ENCODE data around the gene CAST. TPM values are rescaled to one million over a fixed set of nuclear protein-coding genes. Genes with fewer than 3 reads are reported as not detected.
"Not testable (repeated sequence)": the region's sequence is repeated elsewhere in the genome, so short reads cannot be mapped to it uniquely, and the experiment has no call there.

Gene CAST, protein sequence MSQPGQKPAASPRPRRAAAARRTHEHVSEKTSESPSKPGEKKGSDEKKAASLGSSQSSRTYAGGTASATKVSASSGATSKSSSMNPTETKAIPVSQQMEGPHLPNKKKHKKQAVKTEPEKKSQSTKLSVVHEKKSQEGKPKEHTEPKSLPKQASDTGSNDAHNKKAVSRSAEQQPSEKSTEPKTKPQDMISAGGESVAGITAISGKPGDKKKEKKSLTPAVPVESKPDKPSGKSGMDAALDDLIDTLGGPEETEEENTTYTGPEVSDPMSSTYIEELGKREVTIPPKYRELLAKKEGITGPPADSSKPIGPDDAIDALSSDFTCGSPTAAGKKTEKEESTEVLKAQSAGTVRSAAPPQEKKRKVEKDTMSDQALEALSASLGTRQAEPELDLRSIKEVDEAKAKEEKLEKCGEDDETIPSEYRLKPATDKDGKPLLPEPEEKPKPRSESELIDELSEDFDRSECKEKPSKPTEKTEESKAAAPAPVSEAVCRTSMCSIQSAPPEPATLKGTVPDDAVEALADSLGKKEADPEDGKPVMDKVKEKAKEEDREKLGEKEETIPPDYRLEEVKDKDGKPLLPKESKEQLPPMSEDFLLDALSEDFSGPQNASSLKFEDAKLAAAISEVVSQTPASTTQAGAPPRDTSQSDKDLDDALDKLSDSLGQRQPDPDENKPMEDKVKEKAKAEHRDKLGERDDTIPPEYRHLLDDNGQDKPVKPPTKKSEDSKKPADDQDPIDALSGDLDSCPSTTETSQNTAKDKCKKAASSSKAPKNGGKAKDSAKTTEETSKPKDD
- total RNA-seq = 100 to 1,000 TPM; 118 to 122 TPM

DNA sequence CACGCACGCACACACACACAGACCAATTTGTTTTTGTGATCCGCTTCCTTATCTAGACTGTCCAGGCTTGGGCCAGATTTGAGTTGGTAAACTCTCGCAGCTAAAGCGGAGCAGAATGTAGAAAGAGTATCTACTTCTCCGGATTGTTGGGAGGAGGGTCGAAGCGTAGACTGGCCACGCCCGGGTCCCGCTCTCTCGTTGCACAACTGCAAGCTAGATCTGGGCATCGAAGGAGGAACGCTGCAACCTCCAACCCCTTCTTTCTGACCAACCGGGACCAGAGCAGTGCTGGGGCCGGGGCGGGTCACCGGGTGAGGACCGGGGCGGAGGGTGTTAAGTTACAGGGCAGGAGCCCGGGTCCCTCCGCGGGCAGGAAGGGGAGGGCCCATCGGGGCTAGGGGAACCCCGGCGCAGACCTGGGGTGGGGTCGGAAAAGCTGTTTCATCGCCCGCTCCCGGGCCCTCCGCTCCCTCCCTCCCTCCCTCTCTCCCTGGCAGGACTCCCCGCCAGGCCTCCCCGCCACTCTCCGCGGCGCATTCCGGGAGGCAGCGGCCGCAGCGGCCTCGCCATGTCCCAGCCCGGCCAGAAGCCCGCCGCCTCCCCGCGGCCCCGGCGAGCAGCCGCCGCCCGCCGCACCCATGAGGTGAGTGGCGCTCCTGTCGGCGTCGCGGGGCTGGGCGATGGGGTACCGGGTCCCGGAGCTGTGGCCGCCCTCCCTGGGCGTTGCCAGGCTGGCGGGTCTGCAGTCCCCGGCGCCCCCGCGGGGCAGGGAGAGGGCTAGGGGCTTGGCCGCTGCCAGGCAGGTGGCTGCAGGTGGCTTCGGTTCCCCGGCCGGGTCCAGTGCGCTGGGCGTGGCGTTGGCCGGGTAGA is at the start of gene CAST:
CAST (plus strand) TSS at position 522 of the 870 bp plus-strand sequence; CDS start at position 569, 47 bp downstream.
- intact Hi-C loops (cut with micrococcal nuclease) = loop anchor here (1.0 to 5.0 kb wide), 17 partner anchors 41 to 1107 kb away; partner anchors contain the start of genes ARSK, GLRX, RFESD and RIOK2
- Mint-ChIP-seq H3K4me1 (ENCODE audit: low read depth) (peaks cover 24% of the 10 kb centered on the region), H3K4me3 (peak within 1 kb of the TSS; percentile 96), H3K36me3 (ENCODE audit: low read depth) (no peaks in the 10 kb centered on the region), H3K27me3 (ENCODE audit: low read depth) (peaks cover 3% of the 10 kb centered on the region), H3K9me3 (no peaks in the 10 kb centered on the region), H3K27ac (peak within 1 kb of the TSS; percentile 96)
- CTCF ChIA-PET = interaction anchor here (1.0 to 1.3 kb wide), 4 partner anchors 8 to 90 kb away, joined by 4 to 5 read pairs (median 4); no protein-coding TSS in a partner anchor
- DNase-seq = peak; percentile 86

DNA sequence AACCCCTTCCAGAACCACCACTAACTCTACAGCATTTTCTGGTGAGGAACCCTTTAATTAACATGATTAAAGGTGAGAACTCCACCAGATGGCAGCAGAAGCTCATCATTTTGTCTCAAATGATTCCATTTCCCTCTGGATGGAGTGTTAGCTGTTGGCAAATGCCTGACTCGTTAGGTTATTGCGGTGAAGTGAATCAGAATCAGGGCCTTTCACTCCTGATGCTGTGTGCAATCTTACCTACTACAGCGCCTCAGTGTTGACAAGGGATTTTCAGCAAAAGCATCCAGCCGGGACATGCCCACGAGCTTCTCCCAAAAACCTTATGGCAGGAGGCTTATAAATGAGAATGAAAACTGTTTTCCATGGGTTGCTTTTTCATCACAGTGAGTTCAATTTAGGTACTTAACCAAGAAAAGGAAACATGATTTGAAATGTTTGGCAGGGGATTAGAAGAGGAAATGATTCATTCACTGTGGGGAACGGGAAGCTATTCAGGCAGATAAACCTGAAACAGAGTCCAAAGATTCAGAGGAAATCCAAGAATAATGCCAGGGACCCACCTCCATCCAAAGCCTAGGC is 48.0 kb upstream of the CAST start:
- CTCF ChIA-PET = interaction anchor here (0.6 to 3.1 kb wide), 30 partner anchors 9 to 827 kb away, joined by 3 to 42 read pairs (median 4); partner anchors contain the start of gene RIOK2
- intact Hi-C loops (cut with micrococcal nuclease) = loop anchor here (1.0 to 10.0 kb wide), 7 partner anchors 74 to 548 kb away; partner anchors contain the start of gene LIX1
- Mint-ChIP-seq H3K27ac (no peak overlapping the region), H3K27me3 (ENCODE audit: low read depth) (peaks cover 5% of the 10 kb centered on the region), H3K36me3 (ENCODE audit: low read depth) (no peaks in the 10 kb centered on the region), H3K9me3 (peaks cover 4% of the 10 kb centered on the region), H3K4me3 (no peak overlapping the region), H3K4me1 (ENCODE audit: low read depth) (peaks cover 4% of the 10 kb centered on the region)
- DNase-seq = peak; percentile 65

DNA sequence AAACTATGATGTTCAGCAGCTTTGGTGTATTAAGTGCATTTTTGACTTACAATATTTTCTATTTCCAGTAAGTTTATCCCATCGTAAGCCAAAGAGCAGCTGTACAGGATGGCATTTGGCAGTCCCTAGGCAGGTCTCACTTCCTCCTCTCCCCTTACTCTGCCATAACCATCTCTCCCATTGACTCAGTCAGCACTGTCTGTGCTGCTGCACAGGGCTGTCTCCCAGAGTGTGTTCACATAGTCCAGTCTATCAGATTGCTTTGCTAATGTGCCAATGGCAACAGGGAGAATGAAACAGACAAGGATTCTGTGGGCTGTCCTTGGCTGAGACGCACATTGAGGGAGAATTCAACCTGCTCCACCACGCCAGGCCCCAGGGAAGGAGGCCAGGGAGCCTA is 47.0 kb upstream of the CAST start:
- Mint-ChIP-seq H3K9me3 (peaks cover 8% of the 10 kb centered on the region), H3K27me3 (ENCODE audit: low read depth) (peaks cover 5% of the 10 kb centered on the region), H3K4me1 (ENCODE audit: low read depth) (peaks cover 4% of the 10 kb centered on the region), H3K4me3 (no peak overlapping the region), H3K36me3 (ENCODE audit: low read depth) (no peaks in the 10 kb centered on the region), H3K27ac (no peak overlapping the region)
- no peak for DNase-seq
- CTCF ChIA-PET = interaction anchor here (0.8 to 3.1 kb wide), 20 partner anchors 8 to 568 kb away, joined by 3 to 42 read pairs (median 4); partner anchors contain the start of genes ERAP1 and RIOK2
- intact Hi-C loops (cut with micrococcal nuclease) = loop anchor here (10.0 kb wide), 1 partner anchor 430 kb away; no protein-coding TSS in a partner anchor

DNA sequence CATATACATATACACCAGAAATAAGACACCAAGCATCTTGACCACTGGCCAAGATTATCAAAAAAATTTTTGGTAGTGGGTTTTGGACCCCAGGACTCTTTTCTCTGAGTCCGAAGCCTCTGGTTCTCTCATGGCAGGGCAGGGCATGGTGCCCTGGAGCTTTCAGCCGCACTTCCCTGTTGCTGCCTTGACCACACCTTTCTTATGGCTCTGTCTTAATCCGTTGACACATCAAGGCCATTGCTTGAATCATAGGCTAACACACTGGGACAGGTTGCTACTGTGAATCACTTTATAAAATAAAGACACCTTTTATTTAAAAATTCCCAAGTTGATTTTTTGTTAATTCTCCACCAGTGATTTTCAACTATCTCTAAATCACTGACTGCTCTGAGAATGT is 45.4 kb upstream of the CAST start:
- H3K4me3 Mint-ChIP-seq = no peak overlapping the region
- peaks cover 5% of the 10 kb centered on the region for H3K27me3 Mint-ChIP-seq (ENCODE audit: low read depth)
- peaks cover 8% of the 10 kb centered on the region for H3K9me3 Mint-ChIP-seq
- intact Hi-C loops (cut with micrococcal nuclease) = loop anchor here (10.0 kb wide), 1 partner anchor 428 kb away; no protein-coding TSS in a partner anchor
- no peak for DNase-seq
- no peaks in the 10 kb centered on the region for H3K36me3 Mint-ChIP-seq (ENCODE audit: low read depth)
- CTCF ChIA-PET = interaction anchor here (0.7 to 1.8 kb wide), 3 partner anchors 53 to 135 kb away, joined by 4 to 6 read pairs (median 4); no protein-coding TSS in a partner anchor
- H3K27ac Mint-ChIP-seq = no peak overlapping the region
- H3K4me1 Mint-ChIP-seq (ENCODE audit: low read depth) = peaks cover 4% of the 10 kb centered on the region

DNA sequence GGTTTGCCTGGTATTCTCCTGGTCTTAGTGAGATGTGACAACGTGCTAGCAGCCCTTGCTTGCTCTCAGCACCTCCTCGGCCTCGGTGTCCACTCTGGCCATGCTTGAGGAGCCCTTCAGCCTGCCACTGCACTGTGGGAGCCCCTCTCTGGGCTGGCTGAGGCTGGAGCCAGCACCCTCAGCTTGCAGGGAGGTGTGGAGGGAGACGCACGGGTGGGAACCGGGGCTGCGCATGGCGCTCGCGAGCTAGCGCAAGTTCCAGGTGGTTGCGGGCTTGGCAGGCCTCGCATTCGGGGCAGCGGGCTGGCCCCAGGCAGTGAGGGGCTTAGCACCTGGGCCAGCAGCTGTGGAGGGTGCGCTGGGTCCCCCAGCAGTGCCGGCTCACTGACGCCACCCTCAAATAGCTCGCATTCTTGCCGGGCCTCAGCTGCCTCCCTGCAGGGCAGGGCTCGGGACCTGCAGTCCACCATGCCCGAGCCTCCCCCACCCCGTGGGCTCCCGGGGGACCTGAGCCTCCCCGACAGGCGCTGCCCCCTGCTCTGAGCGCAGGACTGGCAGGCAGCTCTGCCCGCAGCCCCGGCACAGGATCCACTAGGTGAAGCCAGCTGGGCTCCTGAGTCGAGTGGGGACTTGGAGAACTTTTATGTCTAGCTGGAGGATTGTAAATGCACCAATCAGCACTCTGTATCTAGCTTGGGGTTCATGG is 43.7 kb upstream of the CAST start:
- CTCF ChIA-PET = interaction anchor here (0.5 to 2.0 kb wide), 8 partner anchors 17 to 545 kb away, joined by 3 to 7 read pairs (median 3); no protein-coding TSS in a partner anchor
- not testable (repeated sequence) for H3K4me3 Mint-ChIP-seq; H3K9me3 Mint-ChIP-seq; H3K27ac Mint-ChIP-seq; H3K4me1 Mint-ChIP-seq (ENCODE audit: low read depth); H3K27me3 Mint-ChIP-seq (ENCODE audit: low read depth); H3K36me3 Mint-ChIP-seq (ENCODE audit: low read depth); DNase-seq
- intact Hi-C loops (cut with micrococcal nuclease) = loop anchor here (10.0 kb wide), 1 partner anchor 426 kb away; no protein-coding TSS in a partner anchor

DNA sequence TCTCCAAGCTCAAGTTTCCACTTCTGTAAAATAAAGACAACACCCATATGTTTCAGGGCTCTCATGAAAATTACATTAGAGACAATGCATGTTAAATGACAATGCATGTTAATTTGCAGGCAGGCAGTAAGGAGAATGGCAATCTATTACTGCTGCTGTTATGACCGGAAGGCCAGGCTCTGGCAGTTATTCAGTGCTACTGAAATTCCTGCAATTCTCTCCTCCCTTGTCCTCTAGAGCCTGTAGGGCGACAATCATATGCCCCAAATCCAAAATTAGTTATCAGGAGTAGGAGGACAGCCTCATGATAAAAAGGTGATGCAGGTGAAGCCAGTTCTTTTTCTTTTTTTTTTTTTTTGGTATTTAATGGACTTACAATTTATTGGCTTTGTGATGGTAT is 42.2 kb upstream of the CAST start:
- Mint-ChIP-seq H3K4me3 (no peak overlapping the region), H3K4me1 (ENCODE audit: low read depth) (no peaks in the 10 kb centered on the region), H3K36me3 (ENCODE audit: low read depth) (no peaks in the 10 kb centered on the region), H3K27me3 (ENCODE audit: low read depth) (peaks cover 2% of the 10 kb centered on the region), H3K9me3 (peaks cover 8% of the 10 kb centered on the region), H3K27ac (no peak overlapping the region)
- CTCF ChIA-PET = interaction anchor here (0.7 to 1.2 kb wide), 2 partner anchors 109 to 412 kb away, joined by 3 read pairs; no protein-coding TSS in a partner anchor
- intact Hi-C loops (cut with micrococcal nuclease) = loop anchor here (10.0 kb wide), 1 partner anchor 425 kb away; no protein-coding TSS in a partner anchor
- no peak for DNase-seq

DNA sequence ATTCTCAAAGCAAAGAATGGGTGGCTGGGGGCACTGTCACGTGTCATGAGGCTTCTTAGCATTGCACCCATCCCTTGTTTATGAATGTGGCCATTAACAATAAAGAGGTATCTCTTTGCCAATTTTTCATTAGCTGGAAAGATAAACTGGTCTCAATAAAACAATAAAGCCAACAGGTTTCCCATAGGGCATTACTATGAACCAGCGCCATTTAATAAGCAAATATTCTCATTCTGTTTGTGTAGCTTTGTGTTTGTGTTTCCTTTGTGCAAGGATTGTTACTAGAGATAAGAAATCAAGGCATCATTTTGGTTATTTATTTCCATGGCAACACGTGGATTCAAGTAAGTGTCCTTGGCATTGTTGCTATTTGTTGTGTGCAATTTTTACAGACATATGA is 37.6 kb upstream of the CAST start:
- Mint-ChIP-seq H3K9me3 (peaks cover under 1% of the 10 kb centered on the region), H3K27me3 (ENCODE audit: low read depth) (peaks cover 2% of the 10 kb centered on the region), H3K4me3 (no peak overlapping the region), H3K27ac (no peak overlapping the region), H3K36me3 (ENCODE audit: low read depth) (no peaks in the 10 kb centered on the region), H3K4me1 (ENCODE audit: low read depth) (peaks cover 3% of the 10 kb centered on the region)
- CTCF ChIA-PET = no interaction called here
- intact Hi-C loops (cut with micrococcal nuclease) = no loop called here
- no peak for DNase-seq

DNA sequence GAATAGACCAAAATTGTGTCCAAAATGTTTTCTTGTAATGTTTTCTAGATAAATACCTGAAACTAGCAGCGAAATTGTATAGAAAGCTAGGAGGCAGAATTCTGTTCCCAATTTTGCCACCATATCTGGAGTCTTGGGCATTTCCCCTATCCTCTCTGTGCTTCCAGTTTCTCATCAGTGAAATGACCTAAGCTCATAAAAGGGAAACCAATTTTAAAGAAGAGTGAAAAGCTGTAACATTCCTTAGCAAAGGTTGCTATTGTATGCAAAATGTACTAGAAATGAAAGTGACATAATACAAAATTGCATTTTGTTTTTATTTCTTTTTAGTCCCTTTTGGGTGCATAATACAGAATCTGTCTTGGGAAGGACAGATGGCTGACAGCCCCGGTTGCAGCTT is 36.8 kb upstream of the CAST start:
- intact Hi-C loops (cut with micrococcal nuclease) = no loop called here
- no peak for DNase-seq
- H3K4me3 Mint-ChIP-seq = no peak overlapping the region
- H3K27ac Mint-ChIP-seq = no peak overlapping the region
- CTCF ChIA-PET = interaction anchor here (0.7 kb wide), 1 partner anchor 109 kb away, joined by 3 read pairs; no protein-coding TSS in a partner anchor
- peaks cover 2% of the 10 kb centered on the region for H3K27me3 Mint-ChIP-seq (ENCODE audit: low read depth)
- no peaks in the 10 kb centered on the region for H3K9me3 Mint-ChIP-seq
- peaks cover 3% of the 10 kb centered on the region for H3K4me1 Mint-ChIP-seq (ENCODE audit: low read depth)
- H3K36me3 Mint-ChIP-seq (ENCODE audit: low read depth) = no peaks in the 10 kb centered on the region

DNA sequence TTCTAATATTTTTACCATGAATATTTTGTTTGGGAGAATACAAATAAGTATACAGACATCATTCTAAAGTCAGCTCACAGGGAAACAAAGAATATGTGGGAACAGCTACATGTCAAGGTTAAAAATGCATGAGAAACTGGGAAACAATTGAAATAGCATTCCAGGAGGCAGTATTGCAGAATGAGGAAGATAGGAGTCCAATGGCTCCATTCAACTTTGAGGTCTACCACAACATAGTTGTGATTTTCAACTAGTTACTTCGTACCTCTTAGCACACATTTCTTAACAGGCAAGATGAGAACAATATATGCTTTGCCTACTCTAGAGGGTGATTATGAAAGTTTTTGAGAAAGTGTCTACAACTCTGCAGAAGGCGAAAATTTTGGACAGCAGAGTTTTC is 35.2 kb upstream of the CAST start:
- H3K4me1 Mint-ChIP-seq (ENCODE audit: low read depth) = peaks cover 3% of the 10 kb centered on the region
- H3K4me3 Mint-ChIP-seq = no peak overlapping the region
- intact Hi-C loops (cut with micrococcal nuclease) = no loop called here
- DNase-seq = no peak
- peaks cover 2% of the 10 kb centered on the region for H3K27me3 Mint-ChIP-seq (ENCODE audit: low read depth)
- CTCF ChIA-PET = interaction anchor here (1.8 kb wide), 1 partner anchor 13 kb away, joined by 4 read pairs; no protein-coding TSS in a partner anchor
- no peaks in the 10 kb centered on the region for H3K9me3 Mint-ChIP-seq
- H3K27ac Mint-ChIP-seq = no peak overlapping the region
- H3K36me3 Mint-ChIP-seq (ENCODE audit: low read depth) = no peaks in the 10 kb centered on the region

DNA sequence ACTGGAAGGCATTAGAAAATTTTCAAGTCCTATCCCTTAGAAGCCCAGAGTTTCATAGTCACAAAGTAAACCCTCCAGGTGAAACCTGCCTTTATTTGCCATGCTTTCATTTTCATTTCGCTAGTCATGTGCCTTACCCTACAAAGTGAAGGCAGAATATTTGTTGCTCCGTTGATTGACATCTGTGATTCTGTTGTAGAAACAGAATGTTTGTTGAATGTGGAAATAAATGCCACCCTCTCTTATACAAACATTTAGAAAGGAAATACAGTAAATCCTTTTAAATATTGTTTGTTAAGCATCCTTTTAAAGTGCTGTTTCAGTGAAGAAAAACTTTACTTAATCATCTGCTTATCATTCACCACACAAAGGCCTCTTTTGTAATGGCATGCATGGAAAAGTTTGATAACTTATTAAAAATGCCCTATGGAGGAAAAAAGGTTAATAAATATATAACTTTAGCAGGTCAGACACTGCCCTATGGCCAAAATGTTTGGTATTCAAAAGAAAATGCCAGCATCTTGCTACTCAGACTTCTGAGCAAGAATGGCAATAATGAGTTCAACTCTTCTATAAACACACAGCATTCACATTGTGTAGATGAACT is 34.3 kb upstream of the CAST start:
- CTCF ChIA-PET = no interaction called here
- DNase-seq = no peak
- H3K4me3 Mint-ChIP-seq = no peak overlapping the region
- intact Hi-C loops (cut with micrococcal nuclease) = no loop called here
- peaks cover 3% of the 10 kb centered on the region for H3K4me1 Mint-ChIP-seq (ENCODE audit: low read depth)
- H3K27ac Mint-ChIP-seq = no peak overlapping the region
- no peaks in the 10 kb centered on the region for H3K9me3 Mint-ChIP-seq
- no peaks in the 10 kb centered on the region for H3K36me3 Mint-ChIP-seq (ENCODE audit: low read depth)
- H3K27me3 Mint-ChIP-seq (ENCODE audit: low read depth) = peaks cover 2% of the 10 kb centered on the region

All from activated naive CD4-positive, alpha-beta T cell treated with anti-CD3 and anti-CD28 coated beads for 36 hours (primary cell).